Stimulated activated CD8-positive, alpha-beta memory T cell treated with anti-CD3 and anti-CD28 coated beads, Interleukin-15, amount 100 ng/mL, for 4 hours (primary cell): ENCODE results near the gene NEURL4.
A peak's percentile ranks its signal among the peaks of the same experiment; 100 is the strongest.
"Not testable (repeated sequence)": the region's sequence is repeated elsewhere in the genome, so short reads cannot be mapped to it uniquely, and the experiment has no call there.

Source experiments
- DNase-seq, 2 donors: peaks; one replicate each; pipeline ENCODE4 v3.0.0-alpha.2; 2020; ENCODE audit warnings: low read depth in 2 of 2

The NEURL4 gene

DNA sequence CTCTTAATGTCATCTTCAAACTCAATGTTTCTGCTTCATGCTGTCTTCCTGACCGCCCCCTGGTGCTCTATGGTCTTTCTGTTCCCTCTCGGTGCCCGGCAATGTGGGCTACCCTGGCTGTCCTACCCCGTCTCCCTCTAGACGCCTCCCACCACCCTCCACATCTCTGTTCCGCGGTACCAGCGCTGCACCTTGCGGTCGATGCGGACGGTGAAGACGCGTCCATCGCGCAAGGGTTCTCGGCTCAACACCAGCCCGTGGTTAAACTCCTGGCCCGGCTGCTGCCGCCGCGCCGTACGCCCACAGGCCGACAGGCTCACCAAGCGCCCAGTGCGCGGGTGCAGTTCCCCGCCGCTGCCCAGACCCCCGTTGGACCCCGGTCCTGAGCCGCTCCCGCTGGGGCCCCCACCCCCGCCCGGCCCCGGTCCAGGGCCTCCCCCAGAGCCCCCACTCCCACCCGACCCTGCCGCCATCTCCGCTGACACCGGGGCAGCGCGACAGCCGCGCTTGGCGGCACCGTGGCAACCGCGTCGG lies at the start of gene NEURL4:
Gene NEURL4, minus strand, starts transcription at position 496 of the 534 bp plus-strand sequence. Its CDS starts 23 bp downstream, at position 473.
- DNase-seq: no peak

DNA sequence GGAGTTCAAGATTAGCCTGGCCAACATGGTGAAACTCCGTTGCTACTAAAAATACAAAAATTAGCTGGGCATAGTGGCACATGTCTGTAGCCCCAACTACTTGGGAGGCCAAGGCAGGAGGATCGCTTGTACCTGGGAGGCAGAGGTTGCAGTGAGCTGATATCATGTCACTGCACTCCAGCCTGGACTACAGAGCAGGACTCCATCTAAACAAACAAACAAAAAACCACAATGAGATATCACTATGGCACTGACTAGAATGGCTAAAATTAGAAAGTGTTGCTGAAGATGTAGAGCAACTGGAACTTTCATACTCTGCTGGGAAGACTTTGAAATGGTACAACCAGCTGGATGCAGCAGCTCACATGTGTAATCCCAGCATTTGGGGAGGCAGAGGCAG lies 45.2 kb upstream of the NEURL4 start:
- no peak for DNase-seq

DNA sequence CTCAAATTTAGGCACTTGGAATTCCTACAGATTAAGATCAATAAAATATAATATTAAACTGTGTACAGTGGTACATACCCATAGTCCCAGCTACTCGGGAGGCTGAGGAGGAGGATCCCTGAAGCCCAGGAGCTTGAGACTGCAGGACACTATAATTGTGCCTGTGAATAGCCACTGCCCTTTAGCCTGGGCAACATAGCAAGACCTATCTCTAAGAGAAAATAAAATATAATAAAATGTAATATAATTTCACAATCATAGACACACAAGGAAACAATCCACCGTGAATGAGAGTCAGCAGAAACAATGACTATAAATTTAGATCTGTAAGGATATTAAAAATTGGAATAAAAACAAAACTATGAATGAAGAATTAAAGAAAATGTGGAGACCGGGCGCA lies 41.7 kb upstream of the NEURL4 start:
- no peak for DNase-seq

DNA sequence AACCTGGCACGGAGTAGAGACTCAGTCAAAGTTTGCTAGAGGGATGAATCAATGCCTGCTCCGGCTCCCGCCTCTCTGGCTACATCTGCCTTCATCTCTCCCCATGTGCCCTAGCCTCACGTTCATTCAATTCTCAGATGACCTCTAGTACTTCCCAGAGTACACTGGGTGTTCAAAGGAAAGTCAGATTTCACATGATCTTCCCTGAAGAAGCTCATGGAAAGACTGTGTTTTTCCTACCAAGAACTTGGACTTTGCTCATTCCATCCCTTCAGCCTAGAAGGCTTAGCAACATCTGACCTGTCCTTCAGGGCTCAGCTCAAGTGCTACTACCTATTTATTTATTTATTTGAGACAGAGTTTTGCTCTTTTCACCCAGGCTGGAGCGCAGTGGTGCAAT lies 40.7 kb upstream of the NEURL4 start:
- DNase-seq: no peak

- not testable (repeated sequence) for DNase-seq
Observed at GRCh38 chr17:7368599-7368994, 39.5 kb upstream of the NEURL4 start.

DNA sequence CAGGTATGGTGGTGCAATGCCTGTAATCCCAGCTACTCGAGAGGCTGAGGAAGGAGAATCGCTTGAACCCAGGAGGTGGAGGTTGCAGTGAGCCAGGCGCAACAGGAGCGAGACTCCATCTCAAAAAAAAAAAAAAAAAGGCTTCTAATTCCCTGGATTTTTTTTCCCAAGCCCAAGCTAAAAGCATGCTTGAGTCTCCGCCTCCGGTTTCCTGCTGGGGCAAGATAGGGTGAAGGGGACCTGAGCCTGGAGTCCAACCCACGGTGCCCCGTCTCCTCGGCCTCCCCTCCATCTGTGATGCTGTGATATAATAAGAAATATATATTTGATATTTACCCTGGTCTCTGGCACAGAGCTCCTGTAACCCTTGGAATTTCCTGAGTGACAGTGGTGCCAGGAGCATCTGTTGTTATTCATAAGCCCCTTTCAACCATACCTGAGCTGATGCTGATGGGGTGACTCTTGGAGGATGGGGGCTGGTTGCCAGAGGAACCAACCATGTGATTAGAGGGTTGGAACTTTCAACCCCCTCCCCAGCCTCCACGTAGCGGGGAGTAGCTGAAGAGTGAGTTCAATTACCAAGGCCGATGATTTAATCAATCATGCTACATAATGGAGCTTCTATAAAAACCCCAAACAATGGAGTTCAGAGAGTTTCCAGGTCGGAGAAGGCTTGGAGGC lies 38.9 kb upstream of the NEURL4 start:
- no peak for DNase-seq

- no peak for DNase-seq
Observed at GRCh38 chr17:7367083-7367482, 37.9 kb upstream of the NEURL4 start.

GRCh38 chr17:7365963-7366362 lies 36.8 kb upstream of the NEURL4 start:
- DNase-seq: not testable (repeated sequence)

GRCh38 chr17:7363311-7363710 lies 34.2 kb upstream of the NEURL4 start:
- DNase-seq: no peak

DNA sequence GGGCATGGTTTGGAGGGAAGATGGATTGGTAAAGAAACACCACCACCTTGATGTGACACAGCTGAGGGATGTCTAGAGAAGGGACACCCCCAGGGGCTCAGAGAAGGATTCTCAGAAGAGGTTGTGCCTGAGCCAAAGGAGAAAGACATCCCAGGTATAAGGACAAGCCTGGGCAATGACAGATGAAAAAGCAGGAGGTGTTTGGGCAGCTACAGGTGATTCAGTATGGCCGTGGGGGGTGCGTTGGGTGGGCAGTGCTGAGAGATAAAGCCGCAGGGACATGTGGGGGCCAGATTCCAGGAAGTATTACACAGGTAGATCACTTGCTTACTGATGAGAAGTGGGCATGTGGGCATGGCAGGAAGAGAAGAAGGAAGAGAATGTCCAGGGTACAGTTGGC lies 32.8 kb upstream of the NEURL4 start:
- DNase-seq: no peak

GRCh38 chr17:7357381-7357780 lies 28.2 kb upstream of the NEURL4 start:
- DNase-seq: no peak

DNA sequence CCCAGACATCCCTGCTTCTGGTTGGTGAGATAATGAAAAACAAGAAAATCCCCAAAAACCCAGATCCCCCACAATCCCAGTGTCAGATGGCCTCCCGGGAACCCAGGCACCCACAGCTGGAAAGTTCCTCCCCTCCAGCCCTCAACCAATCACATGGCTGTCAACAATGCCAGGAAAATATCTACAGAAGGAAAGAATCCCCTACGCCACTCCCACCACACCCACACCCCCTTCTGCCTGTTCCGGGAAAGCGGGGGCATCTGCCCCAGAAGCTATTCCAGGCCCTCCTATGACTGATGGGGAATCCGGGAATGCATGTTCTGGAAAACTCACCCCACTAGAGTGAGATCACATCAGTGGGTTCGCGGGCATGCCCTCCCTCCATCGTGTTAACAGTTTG lies 27.6 kb upstream of the NEURL4 start:
- DNase-seq: no peak

GRCh38 chr17:7356072-7356549 lies 27.0 kb upstream of the NEURL4 start:
- peak; percentile 60 to 68 for DNase-seq

DNA sequence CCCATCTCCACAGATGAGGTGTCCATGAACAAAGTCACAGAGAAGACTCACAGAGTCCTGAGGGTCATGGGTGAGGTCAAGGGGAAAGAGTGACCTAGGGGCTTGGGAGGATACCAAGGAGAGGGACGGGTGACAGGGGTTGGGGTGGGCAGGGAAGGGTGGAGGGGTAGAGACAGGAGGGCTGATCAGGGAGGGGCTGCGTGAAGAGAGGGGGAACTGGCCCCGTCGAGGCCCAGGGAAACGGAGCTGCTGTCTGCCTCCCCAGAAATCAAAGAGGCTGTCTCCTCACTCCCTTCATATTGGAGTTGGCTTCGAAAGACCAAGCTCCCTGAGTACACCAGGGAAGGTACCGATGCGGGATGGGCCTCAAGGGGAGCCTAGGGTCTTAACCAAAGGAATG lies 26.4 kb upstream of the NEURL4 start:
- DNase-seq: no peak

DNA sequence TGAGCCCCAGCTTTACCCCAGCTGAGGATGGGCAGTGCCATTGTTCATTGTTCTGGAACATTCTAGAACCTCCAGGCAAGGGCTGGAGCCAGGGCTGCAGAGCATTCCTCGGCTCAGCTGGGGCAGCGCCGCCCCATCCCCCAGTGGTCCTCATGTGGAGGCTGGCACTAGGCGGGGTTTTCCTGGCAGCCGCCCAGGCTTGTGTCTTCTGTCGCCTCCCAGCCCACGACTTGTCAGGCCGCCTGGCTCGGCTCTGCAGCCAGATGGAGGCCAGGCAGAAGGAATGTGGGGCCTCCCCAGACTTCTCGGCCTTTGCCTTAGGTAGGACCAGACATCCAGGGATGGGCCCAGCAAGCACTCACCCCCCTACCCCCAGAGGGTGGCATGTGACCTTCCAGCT lies 25.9 kb upstream of the NEURL4 start, which contains the start of gene TMEM95:
Gene TMEM95, plus strand, starts transcription at position 104 of the 400 bp plus-strand sequence. Its CDS starts 49 bp downstream, at position 153.
- no peak for DNase-seq

DNA sequence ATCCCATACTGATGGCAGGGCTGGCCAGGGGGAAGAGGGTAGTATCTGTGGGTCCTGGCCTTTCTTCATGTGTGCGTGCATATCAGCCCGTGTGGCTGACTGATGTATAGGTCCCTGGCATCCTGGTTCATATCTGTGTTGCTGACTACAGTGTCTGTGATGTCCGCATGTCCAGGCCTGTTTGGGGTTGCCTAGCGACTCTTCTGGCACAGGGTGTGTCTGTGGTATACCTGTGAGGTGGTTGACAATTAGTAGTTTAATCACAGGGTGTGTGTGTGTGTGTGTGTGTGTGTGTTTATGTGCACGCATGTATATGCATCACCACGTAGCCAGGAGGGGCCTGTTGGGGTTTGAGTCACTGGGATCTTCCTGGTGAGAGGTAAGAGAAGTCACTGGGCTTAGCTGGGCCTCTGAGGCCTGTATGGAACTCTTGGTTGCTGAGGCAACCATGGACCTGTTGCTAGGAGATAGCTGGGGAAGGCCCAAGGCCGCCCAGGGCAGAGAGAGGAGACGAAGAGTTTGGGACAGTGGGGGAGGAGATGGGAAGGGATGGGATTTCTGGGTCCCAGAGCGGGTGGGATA lies 25.2 kb upstream of the NEURL4 start:
- DNase-seq: no peak

DNA sequence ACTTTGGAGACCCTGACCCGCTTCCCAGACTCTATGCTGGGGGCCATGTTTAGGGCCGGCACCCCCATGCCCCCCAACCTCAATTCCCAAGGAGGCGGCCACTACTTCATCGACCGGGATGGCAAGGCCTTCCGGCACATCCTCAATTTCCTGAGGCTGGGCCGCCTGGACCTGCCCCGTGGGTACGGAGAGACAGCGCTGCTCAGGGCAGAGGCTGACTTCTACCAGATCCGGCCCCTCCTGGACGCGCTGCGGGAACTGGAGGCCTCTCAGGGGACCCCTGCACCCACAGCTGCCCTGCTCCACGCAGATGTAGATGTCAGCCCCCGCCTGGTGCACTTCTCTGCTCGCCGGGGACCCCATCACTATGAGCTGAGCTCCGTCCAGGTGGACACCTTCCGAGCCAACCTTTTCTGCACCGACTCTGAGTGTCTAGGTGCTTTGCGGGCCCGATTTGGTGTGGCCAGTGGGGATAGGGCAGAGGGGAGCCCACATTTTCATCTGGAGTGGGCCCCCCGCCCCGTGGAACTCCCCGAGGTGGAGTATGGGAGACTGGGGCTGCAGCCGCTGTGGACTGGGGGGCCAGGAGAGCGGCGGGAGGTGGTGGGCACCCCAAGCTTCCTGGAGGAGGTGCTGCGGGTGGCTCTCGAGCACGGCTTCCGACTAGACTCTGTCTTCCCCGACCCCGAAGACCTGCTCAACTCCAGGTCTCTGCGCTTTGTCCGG lies 23.9 kb upstream of the NEURL4 start:
- no peak for DNase-seq

DNA sequence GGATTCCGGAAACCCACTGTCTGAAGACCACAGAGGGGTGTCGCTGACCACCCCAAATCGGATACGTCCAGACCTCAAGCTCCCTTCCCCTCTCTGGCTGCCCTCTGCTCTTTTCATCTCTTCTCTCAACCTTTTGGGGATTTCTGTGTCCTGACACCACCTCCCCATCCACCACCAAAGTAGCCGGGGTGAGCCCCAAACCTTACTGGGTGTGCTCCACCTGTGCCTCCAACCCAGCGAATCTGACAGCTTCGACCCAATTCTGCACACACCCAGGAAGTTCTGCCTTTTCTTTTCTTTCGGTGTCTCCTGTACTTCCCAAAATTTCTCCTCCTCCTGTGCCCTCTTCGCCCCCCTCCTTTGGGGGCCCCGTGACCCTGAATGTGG lies 23.4 kb upstream of the NEURL4 start:
- no peak for DNase-seq

DNA sequence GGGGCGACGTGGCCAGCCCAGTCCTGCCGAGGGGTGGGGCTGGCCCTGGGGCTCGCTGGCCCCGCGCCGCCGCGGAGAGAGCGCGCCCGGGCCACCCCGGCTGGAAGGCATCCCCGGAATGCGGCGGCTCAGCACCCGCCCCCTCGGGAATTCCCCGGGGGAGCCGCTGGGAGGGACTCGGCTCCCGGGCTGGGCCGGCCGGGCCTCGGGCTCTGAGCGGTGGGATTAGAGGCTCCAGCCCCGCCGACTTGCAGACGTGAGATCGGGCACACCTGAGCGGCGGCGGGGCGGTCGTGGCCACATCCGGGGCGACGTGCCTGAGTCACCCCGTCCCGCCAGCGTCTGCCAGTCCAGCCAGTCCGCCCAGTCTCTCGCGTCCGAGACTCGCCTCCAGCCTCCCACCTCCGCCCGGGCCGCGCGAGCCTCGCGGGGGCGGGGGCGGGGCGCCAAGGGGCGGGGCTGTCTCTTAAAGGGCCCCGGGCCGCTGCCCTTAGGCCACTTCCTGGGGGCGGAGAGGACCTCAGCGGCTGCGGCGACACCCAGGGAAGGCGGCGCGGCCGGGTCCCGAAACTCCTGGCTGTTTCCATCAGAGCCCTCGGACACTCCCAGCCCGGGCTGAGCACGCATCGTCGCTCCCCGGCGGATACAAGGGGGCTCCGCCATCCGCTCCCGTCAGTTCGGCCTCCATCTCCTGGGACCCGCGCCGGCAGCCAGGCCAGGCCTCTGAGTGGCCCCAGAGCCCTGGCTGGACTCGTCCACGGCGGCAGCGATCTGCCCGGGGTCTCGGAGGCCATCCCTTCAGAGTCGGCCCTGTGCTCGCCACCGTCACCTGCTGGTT lies 22.7 kb upstream of the NEURL4 start, which contains the start of gene KCTD11:
Gene KCTD11, plus strand, starts transcription at position 498 of the 838 bp plus-strand sequence.
- DNase-seq: peak; percentile 50 to 68

DNA sequence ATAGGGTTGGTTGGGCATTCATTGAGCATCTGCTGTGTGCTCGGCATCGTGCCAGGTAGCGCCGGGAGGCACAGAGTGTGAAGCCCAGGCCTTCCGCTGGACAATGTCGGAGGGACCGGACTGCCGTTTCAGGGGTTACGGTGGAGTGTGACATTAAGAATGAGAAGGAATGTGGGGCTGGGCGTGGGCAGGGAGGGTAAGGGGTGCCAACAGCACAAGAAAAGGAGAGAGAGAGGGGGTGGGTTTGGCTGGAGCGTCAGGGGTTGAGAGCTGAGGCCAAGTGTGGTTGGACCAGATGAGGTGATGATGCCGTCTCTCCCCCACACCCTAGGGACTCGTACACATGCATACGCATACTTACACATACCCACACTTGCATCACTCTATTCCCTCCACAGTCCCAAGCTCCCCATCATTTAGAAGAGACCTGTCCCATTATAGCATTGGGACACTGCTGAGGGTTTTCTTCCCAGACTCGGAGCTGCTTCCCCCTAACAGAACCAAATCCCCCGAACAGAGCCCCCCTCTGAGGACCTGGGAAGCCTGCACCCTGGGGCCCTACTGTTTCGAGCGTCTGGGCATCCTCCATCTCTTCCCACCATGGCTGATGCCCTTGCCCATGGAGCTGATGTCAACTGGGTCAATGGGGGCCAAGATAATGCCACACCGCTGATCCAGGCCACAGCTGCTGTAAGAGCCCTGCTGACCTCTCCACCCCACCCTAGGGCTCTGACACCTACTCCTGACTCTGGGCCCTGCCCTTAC lies 19.5 kb upstream of the NEURL4 start:
- no peak for DNase-seq
